ENCODE measurements around the gene LBHD1.
A peak's percentile ranks its signal among the peaks of the same experiment; 100 is the strongest.
"Not testable (repeated sequence)": the region's sequence is repeated elsewhere in the genome, so short reads cannot be mapped to it uniquely, and the experiment has no call there.

The LBHD1 gene

GRCh38 chr11:62707277-62707861 is 35.3 kb upstream of the LBHD1 start, which contains the start of the genes BSCL2 and GNG3:
TSS of gene BSCL2 (minus strand) at chr11:62707424. CDS start at chr11:62707195, 229 bp downstream.
TSS of gene GNG3 (plus strand) at chr11:62707676. CDS start at chr11:62708296, 620 bp downstream.
- in situ Hi-C loops (cut with HindIII; ENCODE audit: low sequenced_read_pairs) = no loop called here
- no peak for TF ChIP-seq CTCF (IDR thresholded peaks at IDR 0.05; ENCODE audit: low read depth, low read length)
- DNase-seq (ENCODE audit: low read depth, low spot score) = no peak
- H3K4me3 ChIP-seq (ENCODE audit: low read depth, low read length) = peak within 1 kb of the TSS; percentile 36

DNA sequence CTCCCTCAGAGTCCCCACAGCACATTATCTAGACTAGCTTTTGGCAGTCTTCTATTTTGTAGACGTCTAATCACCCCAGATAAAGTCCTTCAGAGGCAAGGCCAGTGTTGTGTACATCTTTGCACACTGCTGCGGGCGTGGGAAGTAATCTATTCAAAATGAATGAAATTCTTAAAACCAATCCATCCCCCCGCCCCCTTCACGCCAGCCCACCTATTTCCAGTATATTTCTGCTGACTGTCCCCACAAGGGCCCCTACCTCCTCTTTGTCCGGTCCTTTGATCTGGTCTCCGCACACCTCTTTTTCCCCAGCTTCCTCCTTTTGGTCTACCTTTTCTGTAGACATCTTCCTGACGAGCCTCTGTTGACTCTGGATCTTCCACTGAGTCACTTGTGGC is 34.8 kb upstream of the LBHD1 start:
- no peak for TF ChIP-seq CTCF (IDR thresholded peaks at IDR 0.05; ENCODE audit: low read depth, low read length)
- no peak for DNase-seq (ENCODE audit: low read depth, low spot score)
- in situ Hi-C loops (cut with HindIII; ENCODE audit: low sequenced_read_pairs) = no loop called here
- H3K4me3 ChIP-seq (ENCODE audit: low read depth, low read length) = no peak overlapping the region

DNA sequence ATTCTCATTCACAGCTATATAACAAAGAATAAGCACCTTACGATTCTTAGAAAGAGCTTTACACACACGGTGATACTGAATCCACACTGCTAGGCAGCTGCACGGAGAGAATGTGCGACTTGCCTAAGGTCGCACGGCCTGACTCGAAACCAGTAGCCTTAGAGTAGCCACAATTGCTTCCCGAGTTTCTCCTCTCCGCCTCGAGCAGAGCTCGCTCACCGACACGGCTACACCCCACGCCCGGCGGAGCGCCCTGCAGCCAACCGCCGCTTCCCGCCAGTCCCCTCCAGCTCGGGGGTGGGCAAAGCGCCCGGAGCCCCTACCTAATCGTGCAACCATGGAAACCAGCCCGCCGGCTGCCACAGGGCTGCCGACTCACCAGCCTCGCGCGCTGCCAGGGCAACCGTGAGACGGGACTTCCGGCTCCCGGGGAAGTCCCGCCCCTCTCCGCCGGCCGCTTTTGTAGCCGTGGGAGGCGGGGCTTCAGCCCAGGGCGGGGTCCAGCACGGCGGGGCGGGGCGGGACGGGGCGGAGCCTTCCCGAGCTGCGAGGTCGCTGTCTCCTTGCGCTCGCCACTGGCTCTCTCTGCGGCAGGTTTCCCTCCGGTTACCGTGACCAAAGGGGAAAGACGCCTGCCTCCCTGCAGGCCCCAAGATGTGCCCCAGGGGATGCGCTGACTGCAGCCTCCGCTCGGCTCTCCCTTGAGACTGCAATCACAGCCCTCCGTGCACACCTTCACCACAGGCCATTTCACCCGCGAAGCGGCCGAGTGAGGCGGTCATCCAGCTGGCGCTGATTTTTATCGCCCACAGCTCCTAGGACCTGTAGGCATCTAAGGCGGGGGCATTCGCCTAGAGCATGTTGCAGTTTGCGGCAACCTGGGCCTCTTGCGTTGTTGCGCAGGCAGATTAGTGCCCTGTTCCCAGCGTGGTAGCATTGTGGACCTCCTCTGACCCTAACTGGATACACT is 34.1 kb upstream of the LBHD1 start:
- in situ Hi-C loops (cut with HindIII; ENCODE audit: low sequenced_read_pairs) = no loop called here

GRCh38 chr11:62705413-62705812 is 33.3 kb upstream of the LBHD1 start:
- no peak for DNase-seq (ENCODE audit: low read depth, low spot score)
- TF ChIP-seq CTCF (IDR thresholded peaks at IDR 0.05; ENCODE audit: low read depth, low read length) = no peak
- peak overlapping the region; percentile 71 for H3K4me3 ChIP-seq (ENCODE audit: low read depth, low read length)
- in situ Hi-C loops (cut with HindIII; ENCODE audit: low sequenced_read_pairs) = no loop called here

More for the DNA sequence above, 34.1 kb upstream of the LBHD1 start:
- peak overlapping the region; percentile 71 for H3K4me3 ChIP-seq (ENCODE audit: low read depth, low read length)
- peak; percentile 97 for DNase-seq (ENCODE audit: low read depth, low spot score)
- no peak for TF ChIP-seq CTCF (IDR thresholded peaks at IDR 0.05; ENCODE audit: low read depth, low read length)

DNA sequence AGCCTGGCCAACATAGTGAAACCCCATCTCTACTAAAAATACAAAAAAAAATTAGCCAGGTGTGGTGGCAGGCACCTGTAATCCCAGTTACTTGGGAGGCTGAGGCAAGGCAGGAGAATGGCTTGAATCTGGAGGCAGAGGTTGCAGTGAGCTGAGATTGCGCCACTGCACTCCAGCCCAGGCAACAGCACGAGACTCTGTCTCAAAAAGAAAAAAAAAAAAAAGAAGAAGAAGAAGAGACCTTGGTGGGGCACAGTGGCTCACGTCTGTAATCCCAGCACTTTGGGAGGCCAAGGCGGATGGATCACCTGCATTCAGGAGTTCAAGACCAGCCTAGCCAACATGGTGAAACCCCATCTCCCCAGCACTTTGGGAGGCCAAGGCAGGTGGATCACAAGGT is 31.9 kb upstream of the LBHD1 start:
- H3K4me3 ChIP-seq (ENCODE audit: low read depth, low read length); in situ Hi-C loops (cut with HindIII; ENCODE audit: low sequenced_read_pairs); DNase-seq (ENCODE audit: low read depth, low spot score): not testable (repeated sequence)

GRCh38 chr11:62702246-62702645 is 30.2 kb upstream of the LBHD1 start:
- no peak for TF ChIP-seq CTCF (IDR thresholded peaks at IDR 0.05; ENCODE audit: low read depth, low read length)
- in situ Hi-C loops (cut with HindIII; ENCODE audit: low sequenced_read_pairs) = no loop called here
- no peak for DNase-seq (ENCODE audit: low read depth, low spot score)
- H3K4me3 ChIP-seq (ENCODE audit: low read depth, low read length) = no peak overlapping the region

All from astrocyte of the spinal cord (primary cell).